Right cardiac atrium (tissue), 5 donors: ENCODE measurements around the gene UNK. TPM values are rescaled to one million over a fixed set of nuclear protein-coding genes. Genes with fewer than 3 reads are reported as not detected.
"Not testable (repeated sequence)": the region's sequence is repeated elsewhere in the genome, so short reads cannot be mapped to it uniquely, and the experiment has no call there.

ENCODE experiments used
- ATAC-seq, 2 donors: fragments of 200-7000 bp; cut with Tn5 transposase; one replicate each; pipeline versions ENCODE4 v1.8.0 to v1.9.1; 2020; ENCODE audit warnings: moderate library complexity in 2 of 2, mild to moderate bottlenecking in 1 of 2
- DNase-seq, 3 donors: peaks; one replicate each; pipeline ENCODE4 v3.0.0-alpha.2; 2020
- H3K27ac ChIP-seq: one replicate; pipeline ENCODE4 v1.5.1; 2013; ENCODE audit warnings: mild to moderate bottlenecking, low read length, control low read depth, moderate library complexity
- H3K27me3 ChIP-seq: one replicate; pipeline ENCODE4 v1.6.1; 2013; ENCODE audit not compliant: control insufficient read depth, insufficient read depth
- H3K4me1 ChIP-seq: one replicate; pipeline ENCODE4 v1.6.1; 2013; ENCODE audit warnings: low read length; ENCODE audit not compliant: control insufficient read depth, insufficient read depth
- H3K4me3 ChIP-seq: one replicate; pipeline ENCODE4 v1.5.1; 2013; ENCODE audit warnings: low read length, control low read depth
- H3K9me3 ChIP-seq: one replicate; pipeline ENCODE4 v1.6.1; 2013; ENCODE audit warnings: low read length; ENCODE audit not compliant: control insufficient read depth
- WGBS: extraction: QIAGEN DNeasy Blood & Tissue Kit; methylation state at CpG from one replicate; pipeline ENCODE4 v1.1.7; 2013; 5-methylcytosine and 5-hydroxymethylcytosine counted together
- intact Hi-C, 4 donors: fragments of 100-400 bp; cut with DNase I; formaldehyde crosslinking; loops; one replicate each; pipeline versions ENCODE4 v1.11.0 to v1.14.0; 2022 to 2023
- polyA plus RNA-seq: library from polyadenylated mRNA; stranded (reverse); fragments of 200-250 nt; gene quantifications from one replicate; pipeline ENCODE4 v1.2.3, GENCODE V29; 2013
- total RNA-seq, 4 donors: library from RNA; stranded (reverse); fragmentation: NEBNext Ultra II Directional; extraction: Animal tissue kit (Norgen Biotek cat#: 25700); gene quantifications; one replicate each; pipeline ENCODE4 v1.2.1, GENCODE V29; 2021
- donor health status: healthy with polysubstance abuse.
- donor health status: DM: no; HTN: yes; CAD: no.
- donor health status: DM: no; HTN: no; CAD: no.
- donor health status: DM: no; HTN: yes; CAD: no; lungs with severe emphysema.
- donor health status: DM: yes; HTN: yes; CAD: no.

Gene UNK
- total and polyA plus RNA-seq, 5 donors: 18.2 to 22.5 (median 20.4) TPM

GRCh38 chr17:75847614-75848522 is 63.3 kb downstream of the UNK start:
- Histone ChIP-seq H3K4me3 (no peak overlapping the region), H3K27ac (peak overlapping the region; percentile 71), H3K4me1 (peaks cover 19% of the 10 kb centered on the region), H3K27me3 (no peaks in the 10 kb centered on the region), H3K9me3 (no peaks in the 10 kb centered on the region)
- intact Hi-C loops: no loop called here
- WGBS: 84% methylated on average over 25 of the region's 25 CpGs
- no peak for ATAC-seq
- no peak for DNase-seq

- intact Hi-C loops: no loop called here
- H3K4me1 ChIP-seq: peaks cover 19% of the 10 kb centered on the region
- no peak overlapping the region for H3K4me3 ChIP-seq
These were observed 64.1 kb downstream of the UNK start for GRCh38 chr17:75848523-75849278.

GRCh38 chr17:75849279-75849646 is 64.7 kb downstream of the UNK start:
- no peak for ATAC-seq
- H3K9me3 ChIP-seq: no peaks in the 10 kb centered on the region

More at GRCh38 chr17:75848523-75849278, 64.1 kb downstream of the UNK start:
- Histone ChIP-seq H3K27ac (peak overlapping the region; percentile 71), H3K27me3 (no peaks in the 10 kb centered on the region), H3K9me3 (no peaks in the 10 kb centered on the region)
- peak; percentile 84 to 91 (median 86) for DNase-seq
- WGBS: 37% methylated on average over 16 of the region's 16 CpGs
- ATAC-seq: peak; percentile 71 to 77

GRCh38 chr17:75849724-75850123 is 65.1 kb downstream of the UNK start:
- WGBS: 57% methylated on average over 9 of the region's 9 CpGs
- Histone ChIP-seq H3K9me3 (no peaks in the 10 kb centered on the region), H3K27ac (peak overlapping the region; percentile 71), H3K4me1 (peaks cover 22% of the 10 kb centered on the region), H3K4me3 (no peak overlapping the region), H3K27me3 (no peaks in the 10 kb centered on the region)
- ATAC-seq (no peak), DNase-seq (peak in 1 of 3 donors; percentile 26)
- intact Hi-C loops: no loop called here

More at GRCh38 chr17:75849279-75849646, 64.7 kb downstream of the UNK start:
- Histone ChIP-seq H3K4me3 (no peak overlapping the region), H3K27me3 (no peaks in the 10 kb centered on the region), H3K27ac (peak overlapping the region; percentile 71), H3K4me1 (peaks cover 21% of the 10 kb centered on the region)
- intact Hi-C loops: no loop called here
- WGBS: 56% methylated on average over 11 of the region's 11 CpGs
- peak in 1 of 3 donors; percentile 66 for DNase-seq

- H3K27ac ChIP-seq: peak overlapping the region; percentile 31
- no peak overlapping the region for H3K4me3 ChIP-seq
- H3K9me3 ChIP-seq: no peaks in the 10 kb centered on the region
- DNase-seq (peak in 1 of 3 donors; percentile 36), ATAC-seq (no peak)
- WGBS: 82% methylated on average over 12 of the region's 12 CpGs
- H3K4me1 ChIP-seq: peaks cover 13% of the 10 kb centered on the region
- no peaks in the 10 kb centered on the region for H3K27me3 ChIP-seq
- intact Hi-C loops: no loop called here
These were observed 66.5 kb downstream of the UNK start for GRCh38 chr17:75850928-75851692.

GRCh38 chr17:75851693-75851991 is 67.0 kb downstream of the UNK start:
- ATAC-seq, intact Hi-C loops, H3K4me3 ChIP-seq, H3K27me3 ChIP-seq, H3K9me3 ChIP-seq, DNase-seq: not testable (repeated sequence)
- peak overlapping the region; percentile 31 for H3K27ac ChIP-seq
- H3K4me1 ChIP-seq: peaks cover 13% of the 10 kb centered on the region
- WGBS: 93% methylated on average over 15 of the region's 15 CpGs

- DNase-seq (no peak), ATAC-seq (no peak)
- Histone ChIP-seq H3K4me1 (peaks cover 9% of the 10 kb centered on the region), H3K27ac (no peak overlapping the region), H3K9me3 (no peaks in the 10 kb centered on the region), H3K4me3 (no peak overlapping the region), H3K27me3 (no peaks in the 10 kb centered on the region)
- intact Hi-C loops: no loop called here
- 67% methylated on average over 7 of the region's 7 CpGs for WGBS
These were observed 68.8 kb downstream of the UNK start for GRCh38 chr17:75853433-75853832.

- peak in 1 of 3 donors; percentile 31 for DNase-seq
- peak in 1 of 2 donors; percentile 7 for ATAC-seq
- intact Hi-C loops: no loop called here
- Histone ChIP-seq H3K27ac (peak overlapping the region; percentile 59), H3K9me3 (no peaks in the 10 kb centered on the region), H3K27me3 (no peaks in the 10 kb centered on the region), H3K4me1 (peaks cover 9% of the 10 kb centered on the region), H3K4me3 (peak overlapping the region; percentile 90)
- 19% methylated on average over 7 of the region's 7 CpGs for WGBS
These were observed 69.6 kb downstream of the UNK start for GRCh38 chr17:75854101-75854748.

GRCh38 chr17:75854881-75855309 is 70.3 kb downstream of the UNK start:
- H3K4me1 ChIP-seq: peaks cover 3% of the 10 kb centered on the region
- DNase-seq (no peak), ATAC-seq (peak; percentile 23 to 36)
- H3K4me3 ChIP-seq: peak overlapping the region; percentile 90
- under 1% methylated on average over 19 of the region's 19 CpGs for WGBS
- intact Hi-C loops: no loop called here
- no peaks in the 10 kb centered on the region for H3K27me3 ChIP-seq
- H3K27ac ChIP-seq: peak overlapping the region; percentile 59
- no peaks in the 10 kb centered on the region for H3K9me3 ChIP-seq

GRCh38 chr17:75855310-75856061 is 70.9 kb downstream of the UNK start, which contains the start of gene WBP2:
Gene WBP2, minus strand, starts transcription at chr17:75855335. Its CDS starts 38 bp downstream, at chr17:75855297.
- H3K4me1 ChIP-seq: peaks cover 3% of the 10 kb centered on the region
- H3K4me3 ChIP-seq: peak within 1 kb of the TSS; percentile 90
- DNase-seq (peak; percentile 98 to 99 (median 98)), ATAC-seq (peak; percentile 95 to 96)
- no peaks in the 10 kb centered on the region for H3K27me3 ChIP-seq
- under 1% methylated on average over 58 of the region's 58 CpGs for WGBS
- H3K9me3 ChIP-seq: no peaks in the 10 kb centered on the region
- H3K27ac ChIP-seq: peak within 1 kb of the TSS; percentile 99
- intact Hi-C loops: no loop called here
